A673 (cell line): ENCODE measurements around the gene MOB3C. TPM values are rescaled to one million over a fixed set of nuclear protein-coding genes. Genes with fewer than 3 reads are reported as not detected.

Experiments
- BruUV-seq: library from RNA; stranded (reverse); fragments of 400-500 nt; replicated peaks from 2 replicates; lab custom pipeline; 2021; lab: Mats Ljungman, UMichigan
- CTCF ChIA-PET: fragments of 300-600 bp; sonication (Branson Sonifier 250); formaldehyde crosslinking; loops from one replicate; lab custom pipeline; 2022; ENCODE audit warnings: antibody characterized with exemption; lab: Charles Lee
- POLR2A ChIA-PET: fragments of 300-600 bp; sonication (Branson Sonifier 250); formaldehyde crosslinking; loops from one replicate; lab custom pipeline; 2022; ENCODE audit warnings: antibody characterized with exemption; ENCODE audit not compliant: low non-redundant PET; lab: Charles Lee
- DNase-seq: peaks from one replicate; pipeline ENCODE4 v3.0.0-alpha.2; 2015; ENCODE audit warnings: low spot score
- H3K27ac ChIP-seq: fragments of 200-600 bp; sonication (generic); 2 replicates; pipeline ENCODE4 v1.5.1; 2016; ENCODE audit warnings: mixed run types, low read depth, mild to moderate bottlenecking, mixed read lengths, antibody characterized with exemption, low read length; ENCODE audit not compliant: poor library complexity, severe bottlenecking
- H3K27me3 ChIP-seq: fragments of 200-600 bp; sonication (generic); replicated peaks from 2 replicates; pipeline ENCODE4 v1.6.1; 2017; ENCODE audit warnings: mixed run types, low read depth, mild to moderate bottlenecking, mixed read lengths, antibody characterized with exemption, low read length; ENCODE audit not compliant: insufficient read depth, poor library complexity
- H3K36me3 ChIP-seq: fragments of 200-600 bp; sonication (generic); 2 replicates; pipeline ENCODE4 v1.6.1; 2016; ENCODE audit warnings: mixed run types, mild to moderate bottlenecking, mixed read lengths, antibody characterized with exemption, low read length; ENCODE audit not compliant: insufficient read depth, poor library complexity, severe bottlenecking
- H3K4me1 ChIP-seq: fragments of 200-600 bp; sonication (generic); 2 replicates; pipeline ENCODE4 v1.6.1; 2017; ENCODE audit warnings: mixed run types, mild to moderate bottlenecking, mixed read lengths, antibody characterized with exemption, low read length; ENCODE audit not compliant: insufficient read depth, poor library complexity, severe bottlenecking
- H3K4me3 ChIP-seq: fragments of 200-600 bp; sonication (generic); 2 replicates; pipeline ENCODE4 v1.5.1; 2016; ENCODE audit warnings: low read depth, mixed run types, mild to moderate bottlenecking, mixed read lengths, low read length; ENCODE audit not compliant: poor library complexity, severe bottlenecking
- H3K9me3 ChIP-seq: fragments of 200-600 bp; sonication (generic); 2 replicates; pipeline ENCODE4 v1.6.1; 2016; ENCODE audit warnings: mixed run types, low read depth, mild to moderate bottlenecking, mixed read lengths, antibody characterized with exemption, low read length; ENCODE audit not compliant: poor library complexity, severe bottlenecking
- EZH2 ChIP-seq: fragments of 200-600 bp; sonication (generic); IDR thresholded peaks from 2 replicates; pipeline ENCODE4 v1.6.1; 2017; ENCODE audit warnings: borderline replicate concordance, low read depth, mild to moderate bottlenecking, mixed read lengths, antibody characterized with exemption, low read length; ENCODE audit not compliant: poor library complexity, severe bottlenecking
- intact Hi-C: fragments of 100-400 bp; cut with micrococcal nuclease; formaldehyde crosslinking; loops from one replicate; pipeline ENCODE4 v1.10.0; 2022; ENCODE audit not compliant: unreplicated experiment
- total RNA-seq: library from RNA; stranded (reverse); gene quantifications from 2 replicates; pipeline ENCODE4 v1.2.3, GENCODE V29; 2021
- TF ChIP-seq, protein P1 (sequence below): fragments of 300-800, 200-600 bp; sonication (generic); conservative IDR thresholded peaks from 2 replicates; pipeline ENCODE4 v1.5.1; 2017; ENCODE audit warnings: low read depth, mild to moderate bottlenecking, antibody characterized with exemption, low read length, moderate library complexity, mixed read lengths

The MOB3C gene
- total RNA-seq, 1 experiment from 2014 or later, result 2.5 TPM

- Histone ChIP-seq H3K4me1 (no peaks in the 10 kb centered on the region), H3K27ac (no peak overlapping the region), H3K9me3 (no peaks in the 10 kb centered on the region), H3K4me3 (no peak overlapping the region), H3K36me3 (peaks cover 7% of the 10 kb centered on the region), H3K27me3 (no peaks in the 10 kb centered on the region)
- no peak for TF ChIP-seq EZH2
- TSS peak; percentile 58 for BruUV-seq
- ChIA-PET POLR2A (no interaction called here), CTCF (no interaction called here)
- DNase-seq, result no peak
- intact Hi-C loops, result no loop called here
These were observed 18.6 kb upstream of the MOB3C start for GRCh38 chr1:46635205-46635604.

DNA sequence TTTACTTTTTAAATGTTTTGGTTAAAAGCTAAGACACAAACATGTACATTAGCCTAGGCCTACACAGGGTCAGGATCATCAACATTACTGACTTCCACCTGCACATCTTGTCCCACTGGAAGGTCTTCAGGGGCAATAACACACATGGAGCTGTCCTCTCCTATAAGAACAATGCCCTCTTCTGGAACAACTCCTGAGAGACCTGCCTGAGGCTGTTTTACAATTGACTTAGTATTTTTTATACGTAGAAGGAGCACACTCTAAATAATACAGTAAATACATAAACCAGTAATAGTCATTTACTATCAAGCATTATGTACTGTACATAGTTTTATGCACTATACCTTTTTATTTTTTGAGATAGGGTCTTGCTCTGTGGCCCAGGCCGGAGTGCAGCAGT is 14.1 kb upstream of the MOB3C start:
- Histone ChIP-seq H3K36me3 (peaks cover 7% of the 10 kb centered on the region), H3K4me1 (no peaks in the 10 kb centered on the region), H3K4me3 (no peak overlapping the region), H3K9me3 (no peaks in the 10 kb centered on the region), H3K27ac (no peak overlapping the region), H3K27me3 (no peaks in the 10 kb centered on the region)
- POLR2A ChIA-PET, result interaction anchor here (0.6 kb wide), 1 partner anchor 22 kb away, joined by 3 read pairs; no protein-coding TSS in a partner anchor
- intact Hi-C loops, result no loop called here
- no peak for TF ChIP-seq EZH2
- TF ChIP-seq, protein P1, sequence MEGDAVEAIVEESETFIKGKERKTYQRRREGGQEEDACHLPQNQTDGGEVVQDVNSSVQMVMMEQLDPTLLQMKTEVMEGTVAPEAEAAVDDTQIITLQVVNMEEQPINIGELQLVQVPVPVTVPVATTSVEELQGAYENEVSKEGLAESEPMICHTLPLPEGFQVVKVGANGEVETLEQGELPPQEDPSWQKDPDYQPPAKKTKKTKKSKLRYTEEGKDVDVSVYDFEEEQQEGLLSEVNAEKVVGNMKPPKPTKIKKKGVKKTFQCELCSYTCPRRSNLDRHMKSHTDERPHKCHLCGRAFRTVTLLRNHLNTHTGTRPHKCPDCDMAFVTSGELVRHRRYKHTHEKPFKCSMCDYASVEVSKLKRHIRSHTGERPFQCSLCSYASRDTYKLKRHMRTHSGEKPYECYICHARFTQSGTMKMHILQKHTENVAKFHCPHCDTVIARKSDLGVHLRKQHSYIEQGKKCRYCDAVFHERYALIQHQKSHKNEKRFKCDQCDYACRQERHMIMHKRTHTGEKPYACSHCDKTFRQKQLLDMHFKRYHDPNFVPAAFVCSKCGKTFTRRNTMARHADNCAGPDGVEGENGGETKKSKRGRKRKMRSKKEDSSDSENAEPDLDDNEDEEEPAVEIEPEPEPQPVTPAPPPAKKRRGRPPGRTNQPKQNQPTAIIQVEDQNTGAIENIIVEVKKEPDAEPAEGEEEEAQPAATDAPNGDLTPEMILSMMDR, result no peak
- DNase-seq, result no peak
- CTCF ChIA-PET, result no interaction called here
- no TSS peak for BruUV-seq

GRCh38 chr1:46623743-46624644 is 7.4 kb upstream of the MOB3C start:
- Histone ChIP-seq H3K27me3 (no peaks in the 10 kb centered on the region), H3K27ac (no peak overlapping the region), H3K9me3 (no peaks in the 10 kb centered on the region), H3K36me3 (no peaks in the 10 kb centered on the region), H3K4me3 (no peak overlapping the region), H3K4me1 (peaks cover 4% of the 10 kb centered on the region)
- no peak for DNase-seq
- intact Hi-C loops, result loop anchor here (2.0 kb wide), 1 partner anchor 101 kb away; no protein-coding TSS in a partner anchor
- BruUV-seq, result no TSS peak
- no peak for TF ChIP-seq EZH2
- TF ChIP-seq, protein P1, result no peak
- CTCF ChIA-PET, result interaction anchor here (1.0 kb wide), 1 partner anchor 91 kb away, joined by 3 read pairs; no protein-coding TSS in a partner anchor
- POLR2A ChIA-PET, result no interaction called here
